MCF 10A (cell line): ENCODE results near the gene SPPL3. TPM values are rescaled to one million over a fixed set of nuclear protein-coding genes. Genes with fewer than 3 reads are reported as not detected.

Source experiments
- BruUV-seq: library from RNA; stranded (reverse); fragments of 400-500 nt; replicated peaks from 2 replicates; lab custom pipeline; 2021; lab: Mats Ljungman, UMichigan
- CTCF ChIA-PET: fragments of 300-600 bp; sonication (Branson Sonifier 250); formaldehyde crosslinking; extraction: SDS; loops from one replicate; lab custom pipeline; 2021; ENCODE audit warnings: antibody characterized with exemption, inconsistent platforms; lab: Yijun Ruan, JAX
- POLR2A ChIA-PET: fragments of 300-600, 350-650 bp; sonication (Branson Sonifier 250); formaldehyde crosslinking; extraction: SDS; loops from one replicate; lab custom pipeline; 2020; ENCODE audit warnings: antibody characterized with exemption, inconsistent platforms; lab: Yijun Ruan, JAX
- DNase-seq: peaks from one replicate; pipeline ENCODE4 v3.0.0-alpha.2; 2018; ENCODE audit not compliant: unreplicated experiment
- H3K27ac Mint-ChIP-seq: one replicate; pipeline ENCODE4 v1.8.0; 2022; ENCODE audit warnings: mild to moderate bottlenecking, low read depth, mixed read lengths; ENCODE audit not compliant: unreplicated experiment
- H3K27me3 Mint-ChIP-seq: one replicate; pipeline ENCODE4 v1.8.0; 2022; ENCODE audit warnings: mixed read lengths; ENCODE audit not compliant: insufficient read depth, unreplicated experiment
- H3K36me3 Mint-ChIP-seq: one replicate; pipeline ENCODE4 v1.8.0; 2022; ENCODE audit warnings: mild to moderate bottlenecking, moderate library complexity, mixed read lengths; ENCODE audit not compliant: insufficient read depth, unreplicated experiment
- H3K4me1 Mint-ChIP-seq: one replicate; pipeline ENCODE4 v1.8.0; 2022; ENCODE audit warnings: mixed read lengths; ENCODE audit not compliant: insufficient read depth, unreplicated experiment
- H3K4me3 Mint-ChIP-seq: one replicate; pipeline ENCODE4 v1.8.0; 2022; ENCODE audit warnings: mild to moderate bottlenecking, moderate library complexity, mixed read lengths; ENCODE audit not compliant: unreplicated experiment
- H3K9me3 Mint-ChIP-seq: one replicate; pipeline ENCODE4 v1.8.0; 2022; ENCODE audit warnings: mixed read lengths; ENCODE audit not compliant: unreplicated experiment
- CTCF ChIP-seq: fragments of 200-600 bp; IDR thresholded peaks from one replicate; pipeline ENCODE4 v1.8.0; 2022; ENCODE audit warnings: antibody characterized with exemption, mild to moderate bottlenecking; ENCODE audit not compliant: unreplicated experiment
- intact Hi-C: fragments of 100-400 bp; cut with micrococcal nuclease; formaldehyde crosslinking; loops from 2 replicates; pipeline ENCODE4 v1.14.1; 2022
- total RNA-seq: library from RNA; stranded (reverse); gene quantifications from 2 replicates; pipeline ENCODE4 v1.2.3, GENCODE V29; 2022

SPPL3 gene
- total RNA-seq, 1 experiment from 2014 or later, result 32.6 TPM

- H3K4me3 Mint-ChIP-seq, result no peak overlapping the region
- peaks cover 16% of the 10 kb centered on the region for H3K36me3 Mint-ChIP-seq
- intact Hi-C loops, result no loop called here
- ChIA-PET CTCF (interaction anchor here (0.6 to 1.4 kb wide), 5 partner anchors 17 to 173 kb away, joined by 3 read pairs; no protein-coding TSS in a partner anchor), POLR2A (interaction anchor here (0.6 to 1.3 kb wide), 4 partner anchors 13 to 219 kb away, joined by 3 read pairs; no protein-coding TSS in a partner anchor)
- no peak for DNase-seq
- BruUV-seq, result no TSS peak
- no peak overlapping the region for H3K27ac Mint-ChIP-seq
- no peaks in the 10 kb centered on the region for H3K9me3 Mint-ChIP-seq
- H3K27me3 Mint-ChIP-seq, result no peaks in the 10 kb centered on the region
- TF ChIP-seq CTCF, result no peak
- H3K4me1 Mint-ChIP-seq, result peaks cover 6% of the 10 kb centered on the region
These were observed 103.0 kb downstream of the SPPL3 start for GRCh38 chr12:120801146-120801545.

GRCh38 chr12:120800665-120801064, 103.5 kb downstream of the SPPL3 start:
- no peak for DNase-seq
- ChIA-PET POLR2A (interaction anchor here (0.6 to 1.3 kb wide), 4 partner anchors 13 to 1347 kb away, joined by 3 read pairs; no protein-coding TSS in a partner anchor), CTCF (interaction anchor here (0.6 to 1.4 kb wide), 9 partner anchors 17 to 296 kb away, joined by 3 to 6 read pairs (median 3); no protein-coding TSS in a partner anchor)
- H3K27me3 Mint-ChIP-seq, result no peaks in the 10 kb centered on the region
- no peak for TF ChIP-seq CTCF
- intact Hi-C loops, result no loop called here
- no TSS peak for BruUV-seq
- H3K27ac Mint-ChIP-seq, result no peak overlapping the region
- peaks cover 13% of the 10 kb centered on the region for H3K36me3 Mint-ChIP-seq
- peaks cover 6% of the 10 kb centered on the region for H3K4me1 Mint-ChIP-seq
- no peak overlapping the region for H3K4me3 Mint-ChIP-seq
- H3K9me3 Mint-ChIP-seq, result peaks cover 4% of the 10 kb centered on the region

DNA sequence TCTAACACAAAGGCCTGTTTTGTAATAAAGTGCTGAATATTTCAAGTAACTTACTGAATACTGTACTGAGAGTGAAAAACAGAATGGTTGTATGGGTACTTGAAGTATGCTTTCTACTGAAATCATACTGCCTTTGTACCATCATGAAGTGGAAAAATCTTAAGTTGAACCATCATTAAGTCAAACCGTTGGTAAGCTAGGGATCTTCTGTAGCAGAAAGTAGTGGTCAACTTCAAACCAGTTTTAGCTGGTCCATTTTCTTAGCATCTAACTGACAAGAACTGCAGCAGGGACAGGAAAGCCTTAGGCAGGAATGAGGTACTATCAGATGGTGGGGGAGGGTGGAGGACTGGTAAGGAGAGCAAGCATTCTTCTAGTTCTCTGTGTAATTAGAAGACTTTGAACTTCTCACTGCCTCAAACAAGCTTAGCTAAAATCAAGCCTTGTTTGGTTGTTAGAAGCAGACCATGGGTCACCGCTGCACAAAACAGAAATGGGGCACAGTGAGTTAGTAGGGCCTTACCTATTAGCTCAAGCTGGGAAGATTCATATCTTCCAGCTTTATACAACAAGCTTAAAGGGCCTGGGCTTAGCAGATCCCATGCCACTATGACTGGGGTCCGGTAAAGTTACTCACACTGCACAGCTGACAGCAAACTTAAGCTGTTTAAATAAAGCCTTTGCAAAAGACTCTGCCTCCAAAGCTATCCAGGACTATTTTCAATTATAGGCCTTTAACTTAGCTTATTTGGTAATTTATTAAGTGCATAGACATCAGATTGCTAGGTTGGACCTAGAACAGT, 104.7 kb downstream of the SPPL3 start:
- H3K27ac Mint-ChIP-seq, result no peak overlapping the region
- TF ChIP-seq CTCF, result no peak
- BruUV-seq, result no TSS peak
- H3K9me3 Mint-ChIP-seq, result peaks cover 15% of the 10 kb centered on the region
- ChIA-PET POLR2A (no interaction called here), CTCF (interaction anchor here (0.6 to 2.6 kb wide), 6 partner anchors 9 to 172 kb away, joined by 3 to 10 read pairs (median 4); no protein-coding TSS in a partner anchor)
- H3K4me3 Mint-ChIP-seq, result no peak overlapping the region
- H3K4me1 Mint-ChIP-seq, result peaks cover 6% of the 10 kb centered on the region
- intact Hi-C loops, result no loop called here
- H3K36me3 Mint-ChIP-seq, result peaks cover 13% of the 10 kb centered on the region
- H3K27me3 Mint-ChIP-seq, result no peaks in the 10 kb centered on the region
- no peak for DNase-seq

- peaks cover 13% of the 10 kb centered on the region for H3K36me3 Mint-ChIP-seq
- no peak overlapping the region for H3K4me3 Mint-ChIP-seq
- ChIA-PET CTCF (interaction anchor here (0.6 to 2.6 kb wide), 4 partner anchors 51 to 238 kb away, joined by 3 to 10 read pairs (median 3); no protein-coding TSS in a partner anchor), POLR2A (no interaction called here)
- no peak for DNase-seq
- H3K9me3 Mint-ChIP-seq, result peaks cover 15% of the 10 kb centered on the region
- TF ChIP-seq CTCF, result no peak
- H3K27me3 Mint-ChIP-seq, result no peaks in the 10 kb centered on the region
- no TSS peak for BruUV-seq
- intact Hi-C loops, result no loop called here
- no peak overlapping the region for H3K27ac Mint-ChIP-seq
- H3K4me1 Mint-ChIP-seq, result peaks cover 6% of the 10 kb centered on the region
These were observed 105.5 kb downstream of the SPPL3 start for GRCh38 chr12:120798696-120799095.
